Nucleus accumbens (tissue), 56 donors: ENCODE measurements around the gene NECAB2.

Experiments used
- DNase-seq, 56 donors: peaks; one replicate each; lab custom pipeline; 2025; lab: John Stamatoyannopoulos, UW

NECAB2 gene

DNA sequence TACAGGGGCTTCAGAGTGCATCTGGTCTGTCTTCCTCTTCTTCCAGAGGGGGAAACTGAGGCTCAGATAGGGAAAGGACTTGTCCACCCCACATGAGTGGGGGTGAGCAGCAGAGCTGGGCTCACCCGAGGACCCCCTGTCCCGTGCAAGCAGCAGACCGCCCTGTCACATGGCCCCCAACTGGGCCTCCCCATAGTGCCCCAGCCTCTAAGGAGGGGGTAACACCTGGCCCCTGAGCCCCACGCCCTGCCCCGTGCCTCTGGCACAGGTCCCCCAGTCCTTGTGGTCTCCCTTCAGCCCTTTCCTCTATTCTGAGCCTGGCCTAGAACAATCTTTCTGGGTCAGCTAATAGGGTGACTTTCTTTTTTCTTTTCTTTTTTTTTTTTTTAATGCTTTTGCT, 6.5 kb upstream of the NECAB2 start:
- DNase-seq, result no peak

DNA sequence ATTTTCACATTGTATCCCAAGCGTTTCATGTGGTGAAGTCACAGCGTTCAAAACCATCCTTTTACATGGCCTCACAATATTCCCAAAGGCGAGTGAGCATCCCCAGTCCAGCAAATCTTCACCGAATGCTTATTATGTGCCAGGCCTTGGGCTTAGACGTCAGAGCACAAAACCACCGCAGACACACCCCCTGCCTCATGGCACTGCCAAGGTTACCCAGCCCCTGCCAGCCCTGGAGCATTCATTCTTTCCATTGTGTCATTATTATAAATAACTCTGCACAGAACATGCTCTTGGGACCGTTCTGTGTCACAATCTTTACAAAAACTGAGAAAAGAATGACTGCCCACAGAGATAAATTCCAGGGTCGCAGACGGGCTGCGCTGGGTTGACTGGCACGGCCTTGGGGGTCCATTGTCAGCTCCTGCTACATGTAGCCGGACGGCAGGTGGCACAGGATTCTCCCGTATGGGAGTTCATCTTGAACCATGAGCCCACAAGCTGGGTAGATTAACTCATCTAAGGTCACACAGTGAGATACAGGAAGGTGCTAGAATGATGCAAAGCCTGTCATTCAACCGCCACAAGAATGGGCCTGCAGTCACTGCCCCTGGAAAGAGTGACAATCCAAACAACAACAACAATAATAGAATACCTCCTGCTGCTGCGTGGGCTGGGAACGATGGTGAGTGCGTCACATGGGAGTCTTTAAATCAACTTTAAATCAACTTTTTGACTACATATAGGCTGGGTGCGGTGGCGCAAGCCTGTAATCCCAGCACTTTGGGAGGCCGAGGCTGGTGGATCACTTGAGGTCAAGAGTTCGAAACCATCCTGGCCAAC, 4.5 kb upstream of the NECAB2 start:
- no peak for DNase-seq

DNA sequence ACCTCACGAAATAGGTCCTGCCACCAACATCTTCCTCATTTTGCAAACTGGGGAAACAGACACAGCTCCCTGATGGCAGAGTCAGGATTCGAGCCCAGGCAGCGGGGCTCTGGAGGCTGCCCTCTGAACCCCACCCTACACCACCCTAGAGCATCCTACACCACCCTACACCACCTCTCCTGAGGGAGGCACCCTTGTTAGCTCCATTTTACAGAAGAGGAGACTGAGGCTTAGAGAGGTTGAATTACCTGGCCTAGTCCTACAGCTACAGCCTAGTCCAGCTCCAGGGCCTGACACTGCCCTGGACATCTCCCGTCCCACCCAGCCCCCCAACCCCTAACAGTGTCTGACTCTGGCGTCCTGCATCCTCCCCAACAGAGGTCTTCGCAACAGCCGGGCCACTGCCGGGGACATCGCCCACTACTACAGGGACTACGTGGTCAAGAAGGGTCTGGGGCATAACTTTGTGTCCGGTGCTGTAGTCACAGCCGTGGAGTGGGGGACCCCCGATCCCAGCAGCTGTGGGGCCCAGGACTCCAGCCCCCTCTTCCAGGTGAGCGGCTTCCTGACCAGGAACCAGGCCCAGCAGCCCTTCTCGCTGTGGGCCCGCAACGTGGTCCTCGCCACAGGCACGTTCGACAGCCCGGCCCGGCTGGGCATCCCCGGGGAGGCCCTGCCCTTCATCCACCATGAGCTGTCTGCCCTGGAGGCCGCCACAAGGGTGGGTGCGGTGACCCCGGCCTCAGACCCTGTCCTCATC, 3.2 kb upstream of the NECAB2 start:
- DNase-seq, result no peak

DNA sequence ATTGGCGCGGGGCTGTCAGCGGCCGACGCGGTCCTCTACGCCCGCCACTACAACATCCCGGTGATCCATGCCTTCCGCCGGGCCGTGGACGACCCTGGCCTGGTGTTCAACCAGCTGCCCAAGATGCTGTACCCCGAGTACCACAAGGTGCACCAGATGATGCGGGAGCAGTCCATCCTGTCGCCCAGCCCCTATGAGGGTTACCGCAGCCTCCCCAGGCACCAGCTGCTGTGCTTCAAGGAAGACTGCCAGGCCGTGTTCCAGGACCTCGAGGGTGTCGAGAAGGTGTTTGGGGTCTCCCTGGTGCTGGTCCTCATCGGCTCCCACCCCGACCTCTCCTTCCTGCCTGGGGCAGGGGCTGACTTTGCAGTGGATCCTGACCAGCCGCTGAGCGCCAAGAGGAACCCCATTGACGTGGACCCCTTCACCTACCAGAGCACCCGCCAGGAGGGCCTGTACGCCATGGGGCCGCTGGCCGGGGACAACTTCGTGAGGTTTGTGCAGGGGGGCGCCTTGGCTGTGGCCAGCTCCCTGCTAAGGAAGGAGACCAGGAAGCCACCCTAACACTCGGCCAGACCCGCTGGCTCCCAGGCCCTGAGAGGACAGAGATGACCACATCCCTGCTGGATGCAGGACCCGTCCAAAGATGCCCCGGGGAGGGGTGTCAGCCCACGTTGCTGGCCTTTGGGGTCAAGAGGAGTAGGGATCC, 2.4 kb upstream of the NECAB2 start:
- DNase-seq, result no peak

DNA sequence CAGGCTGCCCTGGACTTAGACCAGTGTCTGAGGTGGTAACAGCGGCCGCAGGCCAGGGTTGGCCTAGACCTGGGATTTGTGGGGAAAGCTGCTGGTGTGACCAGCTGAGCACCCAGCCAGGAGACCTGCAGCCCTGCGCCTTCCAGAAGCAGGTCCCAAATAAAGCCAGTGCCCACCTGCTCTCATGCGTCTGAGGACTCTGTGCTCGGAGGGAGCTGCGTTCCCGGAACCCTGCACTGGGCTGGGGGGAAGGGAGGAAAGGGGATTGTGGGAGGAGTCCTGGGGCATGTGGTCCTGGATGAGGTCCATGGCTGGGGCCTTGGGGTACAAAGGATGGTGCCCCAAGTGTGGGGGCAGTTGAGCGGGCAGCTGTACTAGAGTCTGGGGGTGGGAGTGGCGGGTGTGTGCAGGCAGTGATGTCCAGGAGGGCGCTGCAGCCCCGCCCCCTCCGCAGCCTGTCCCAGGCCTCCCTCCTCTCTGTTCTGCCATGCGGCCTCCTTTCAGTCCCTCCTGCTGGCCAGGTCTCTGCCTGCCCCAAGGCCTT, 1.8 kb upstream of the NECAB2 start:
- peak in 1 of 56 donors; percentile 22 for DNase-seq

DNA sequence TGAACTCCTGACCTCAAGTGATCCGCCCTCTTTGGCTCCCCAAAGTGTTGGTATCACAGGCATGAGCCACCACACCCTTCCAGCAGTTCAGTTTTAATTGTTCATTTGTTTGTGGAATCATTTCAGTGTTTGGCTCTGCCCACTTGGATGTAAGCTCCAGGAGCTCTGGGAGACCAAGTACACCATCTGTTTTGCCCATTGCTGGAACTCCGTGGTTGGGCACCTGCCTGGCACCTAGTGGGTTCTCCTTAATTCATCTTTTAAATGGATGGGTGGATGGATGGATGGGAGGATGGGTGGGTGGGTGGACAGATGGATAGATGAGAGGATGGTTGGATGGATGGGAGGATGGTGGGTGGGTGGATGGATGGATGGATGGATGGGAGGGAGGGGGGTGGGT, 953 bp upstream of the NECAB2 start:
- DNase-seq, result no peak

DNA sequence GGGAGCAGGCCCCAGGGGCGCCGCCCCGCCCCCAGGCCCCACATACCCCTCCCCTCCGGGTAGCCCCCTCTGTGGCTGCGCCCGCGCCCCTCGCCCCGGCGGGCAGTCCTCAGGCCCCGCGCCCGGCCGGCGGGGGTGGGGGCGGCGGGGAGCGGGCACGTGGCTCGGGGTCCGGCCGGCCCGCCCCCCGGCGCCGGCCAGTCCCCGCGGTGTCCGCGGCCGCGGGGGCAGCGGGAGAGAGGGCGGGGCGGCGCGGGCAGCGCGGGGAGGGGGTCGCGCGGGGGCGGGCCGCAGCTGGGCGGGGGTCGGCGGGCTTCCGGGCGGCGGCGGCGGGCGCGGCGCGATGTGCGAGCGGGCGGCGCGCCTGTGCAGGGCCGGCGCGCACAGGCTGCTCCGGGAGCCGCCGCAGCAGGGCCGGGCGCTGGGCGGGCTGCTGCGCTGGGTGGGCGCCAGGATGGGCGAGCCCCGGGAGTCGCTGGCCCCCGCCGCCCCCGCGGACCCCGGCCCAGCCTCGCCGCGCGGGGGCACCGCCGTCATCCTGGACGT, 335 bp downstream of the NECAB2 start:
- no peak for DNase-seq

DNA sequence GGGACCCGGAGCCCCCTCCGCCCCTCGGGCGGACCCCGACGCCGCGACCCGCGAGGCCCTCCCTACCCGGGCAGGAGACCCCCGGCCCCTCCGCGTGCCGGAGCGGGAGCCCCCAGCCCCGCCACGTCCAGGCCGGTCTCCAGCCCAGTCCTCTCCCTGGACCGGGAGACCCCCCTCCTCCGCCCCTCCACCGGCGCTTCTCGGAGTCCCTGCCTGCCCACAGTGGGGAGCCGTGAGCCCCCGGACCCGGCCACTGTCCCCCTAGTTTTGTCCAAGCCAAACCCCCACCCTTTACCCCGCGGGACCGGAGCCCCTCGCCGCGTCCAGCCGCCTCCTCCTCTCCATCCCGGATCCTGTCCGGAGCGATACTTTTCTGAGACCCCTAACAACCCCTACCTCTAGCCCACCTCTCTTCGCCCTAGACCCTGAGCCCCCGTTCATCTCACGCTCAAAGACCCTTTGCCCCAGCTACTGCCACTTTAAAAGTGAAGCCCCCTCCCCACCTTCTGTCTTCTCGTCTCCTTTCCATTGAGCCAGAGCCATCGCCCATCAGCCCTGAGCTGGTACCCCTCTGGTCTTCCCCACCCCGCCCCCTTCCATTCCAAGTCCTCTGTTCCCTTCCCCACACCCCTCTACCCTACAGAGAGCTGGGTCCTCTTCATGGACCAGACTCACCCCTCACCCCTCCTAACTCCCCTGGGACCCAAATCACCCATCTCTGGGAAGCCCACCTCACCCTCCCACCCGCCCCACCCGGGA, 1.0 kb downstream of the NECAB2 start:
- DNase-seq, result peak in 1 of 56 donors; percentile 21

DNA sequence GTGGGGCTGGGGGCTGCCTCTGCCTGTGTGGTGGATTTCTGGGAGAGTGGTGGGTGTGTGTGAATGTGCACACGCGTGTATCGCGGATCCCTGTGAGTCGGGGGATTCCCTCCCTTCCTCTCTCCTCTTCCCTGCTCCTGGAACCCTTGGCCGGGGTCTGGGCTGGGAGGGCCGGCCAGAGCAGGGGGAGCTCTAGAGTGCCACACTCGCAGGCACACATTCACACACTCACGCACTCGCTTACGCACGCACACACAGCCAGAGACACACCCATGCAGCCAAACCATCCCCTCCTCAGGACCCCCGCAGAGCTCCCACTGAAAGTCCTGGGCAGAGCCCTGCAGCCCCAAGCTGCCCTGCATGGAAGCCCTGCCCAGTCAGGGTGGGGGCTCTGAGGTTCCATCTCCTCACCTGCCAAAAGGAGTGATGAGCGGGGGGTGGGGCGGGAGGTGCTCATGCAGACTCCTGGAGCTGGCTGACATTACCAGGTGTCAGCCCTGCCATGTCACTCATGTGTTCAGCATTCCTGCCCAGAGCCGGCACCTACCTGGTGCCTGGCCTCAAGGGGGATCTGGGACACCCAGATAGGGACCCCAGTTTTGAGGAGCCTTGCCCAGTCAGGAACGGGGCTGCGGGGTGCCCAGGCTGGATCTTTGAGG, 1.9 kb downstream of the NECAB2 start:
- peak in 12 of 56 donors; percentile 24 to 62 (median 35) for DNase-seq

DNA sequence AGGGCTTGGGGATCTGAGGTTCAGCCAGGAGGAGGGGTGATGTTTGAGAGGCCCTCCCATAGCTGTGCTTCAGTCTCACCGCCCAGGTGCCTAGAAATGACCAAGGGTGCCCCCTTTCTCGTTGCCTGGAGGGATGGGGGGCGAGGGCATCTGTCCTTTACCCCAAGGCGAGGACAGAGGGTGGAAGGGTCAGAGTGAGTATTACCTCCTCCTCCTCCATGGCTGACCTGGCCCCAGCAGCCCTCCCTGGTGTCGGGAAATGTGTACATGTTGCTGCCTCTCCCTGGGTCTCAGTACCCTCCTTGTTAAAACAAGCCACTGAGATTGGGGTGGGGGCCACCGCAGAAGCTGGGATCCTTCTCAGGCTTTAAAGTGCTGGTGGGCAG, 2.4 kb downstream of the NECAB2 start:
- no peak for DNase-seq

DNA sequence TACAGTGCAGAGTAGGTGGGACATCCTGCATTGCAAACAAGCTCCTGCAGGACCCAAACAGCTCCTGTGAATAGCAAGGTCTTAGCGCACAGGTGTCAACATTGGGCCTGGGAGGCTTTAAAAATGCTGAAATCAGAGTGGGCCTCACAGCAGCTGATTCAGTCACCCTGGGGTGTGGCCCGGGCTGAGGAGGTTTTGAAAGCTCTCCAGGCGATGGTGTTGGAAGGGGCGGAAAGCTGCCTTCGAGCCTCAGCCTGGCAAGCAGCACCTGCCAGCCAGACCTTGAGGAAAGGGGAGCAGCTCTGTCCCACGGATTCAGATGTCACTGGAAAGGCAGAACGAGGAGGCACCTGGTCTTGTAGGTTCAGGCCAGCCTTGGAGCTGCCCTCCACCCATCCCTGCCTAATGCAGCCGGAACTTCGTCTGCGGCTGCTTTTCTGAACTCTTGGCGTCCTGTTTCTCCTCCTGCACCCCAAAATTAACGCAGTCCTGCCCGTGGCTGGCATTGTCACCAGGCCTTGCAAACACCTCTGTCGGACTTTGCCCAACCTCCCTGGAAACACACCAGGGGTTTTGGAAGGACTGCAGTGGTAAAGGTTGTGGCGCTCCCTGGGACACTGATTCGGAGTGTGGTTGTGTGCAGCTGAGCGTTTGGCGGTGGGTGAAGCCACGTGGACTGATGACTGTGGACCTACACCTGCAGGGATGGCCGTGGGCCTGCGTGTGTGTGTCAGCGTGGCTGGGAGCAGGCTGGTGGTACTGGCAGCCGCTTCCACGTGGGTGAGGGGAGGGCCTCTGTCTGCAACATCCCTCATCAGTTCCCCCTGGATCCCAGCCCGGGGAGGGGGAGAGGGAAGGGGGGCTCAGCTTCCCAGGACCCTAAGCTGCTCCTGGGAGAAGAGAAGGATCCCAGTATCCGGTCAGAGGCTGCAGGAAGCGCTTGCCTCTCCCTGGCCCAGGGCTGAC, 3.4 kb downstream of the NECAB2 start:
- DNase-seq, result peak in 6 of 56 donors; percentile 26 to 45 (median 32)

DNA sequence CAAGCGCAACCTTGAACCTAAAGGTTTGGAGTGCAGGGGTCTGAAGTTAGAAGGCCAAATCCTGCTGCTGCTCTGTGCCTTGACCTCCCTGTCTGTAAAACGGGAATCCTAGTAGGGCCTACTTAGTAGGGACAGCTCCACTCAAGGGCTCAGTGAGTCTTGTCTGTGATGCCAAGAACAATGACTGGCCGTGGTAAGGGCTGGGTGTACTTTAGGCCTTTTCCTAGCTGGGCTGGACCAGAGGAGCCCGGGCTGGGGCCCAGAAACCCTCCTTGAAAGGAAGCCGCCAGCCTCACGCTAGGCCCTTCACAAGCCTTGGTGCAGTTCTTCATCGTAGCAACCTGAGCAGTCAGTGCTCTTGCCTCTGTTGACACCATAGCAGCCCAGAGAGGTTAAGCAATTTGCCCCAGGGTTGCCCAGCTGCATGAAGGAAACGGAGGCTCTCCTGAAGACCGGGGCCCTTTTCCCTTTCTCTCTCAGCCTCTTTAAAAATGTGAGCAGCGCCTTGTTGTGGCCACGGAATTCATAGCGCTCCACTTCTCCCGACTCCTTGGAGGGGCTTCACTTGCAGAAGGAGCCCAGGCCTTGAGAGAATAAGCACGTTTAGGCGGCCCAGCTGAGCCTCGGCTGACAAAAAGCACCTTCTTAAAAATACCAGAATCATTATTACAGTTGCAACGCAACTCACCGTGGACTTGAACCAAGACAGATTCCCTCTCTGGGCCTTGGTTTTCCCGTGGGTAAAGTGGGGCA, 4.4 kb downstream of the NECAB2 start:
- no peak for DNase-seq

DNA sequence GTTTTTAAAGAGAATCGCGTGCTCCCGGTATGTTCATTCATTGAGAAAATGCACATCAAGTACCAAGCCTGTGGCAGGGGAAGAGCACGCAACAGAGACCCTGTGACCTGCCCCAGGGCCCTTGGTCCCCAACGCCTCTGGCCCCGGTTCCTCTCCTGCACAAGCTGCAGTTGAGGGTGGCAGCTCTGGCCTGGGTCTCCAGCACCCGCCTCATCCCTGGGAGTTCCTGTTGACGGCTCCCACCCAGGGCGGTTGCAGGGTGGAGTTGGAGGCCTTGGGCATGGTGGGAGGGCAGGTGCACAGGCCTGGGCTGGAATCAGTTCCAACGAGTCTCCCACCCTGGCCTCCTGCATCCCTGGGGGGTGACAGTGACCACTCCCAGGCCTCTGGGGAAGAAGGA, 5.0 kb downstream of the NECAB2 start:
- DNase-seq, result no peak

DNA sequence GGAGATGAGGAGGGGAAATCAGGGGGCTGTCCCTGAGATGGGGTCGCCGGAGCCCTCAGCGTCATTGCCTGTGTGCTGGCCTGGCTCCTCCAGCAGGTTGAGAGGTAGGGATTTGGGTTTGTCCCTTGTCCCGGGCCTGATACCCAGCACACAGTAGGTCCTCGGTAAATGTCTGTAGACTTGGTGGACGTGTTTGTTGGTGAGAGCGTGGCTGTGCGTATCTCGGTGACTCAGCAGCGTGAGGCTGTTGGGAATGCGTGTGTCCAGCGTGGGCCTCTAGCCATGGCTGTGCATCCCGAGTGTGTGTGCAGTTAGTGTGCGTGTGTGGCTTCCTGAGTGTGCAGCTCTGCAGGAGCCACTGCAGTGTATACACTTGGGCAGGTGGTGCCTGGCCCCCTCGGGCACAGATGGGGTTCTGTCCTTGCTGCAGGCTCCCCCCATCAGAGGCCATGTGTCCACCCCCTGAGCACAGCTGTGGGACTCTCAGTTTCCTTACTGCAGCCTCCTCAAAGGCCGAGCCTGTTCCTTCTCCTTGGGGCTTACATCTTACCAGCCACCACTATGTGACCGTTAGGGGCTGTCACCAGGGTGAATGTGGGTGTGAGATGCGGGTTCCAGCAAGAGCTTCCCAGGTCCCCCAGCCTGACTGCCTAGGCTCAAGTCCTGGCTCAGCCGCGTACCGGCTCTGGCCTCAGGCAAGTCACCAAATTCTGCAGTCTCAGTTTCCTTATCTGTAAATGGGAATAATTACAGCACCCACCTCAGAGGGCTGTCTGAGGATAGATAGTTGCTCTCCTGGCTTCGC, 5.7 kb downstream of the NECAB2 start:
- DNase-seq, result no peak

DNA sequence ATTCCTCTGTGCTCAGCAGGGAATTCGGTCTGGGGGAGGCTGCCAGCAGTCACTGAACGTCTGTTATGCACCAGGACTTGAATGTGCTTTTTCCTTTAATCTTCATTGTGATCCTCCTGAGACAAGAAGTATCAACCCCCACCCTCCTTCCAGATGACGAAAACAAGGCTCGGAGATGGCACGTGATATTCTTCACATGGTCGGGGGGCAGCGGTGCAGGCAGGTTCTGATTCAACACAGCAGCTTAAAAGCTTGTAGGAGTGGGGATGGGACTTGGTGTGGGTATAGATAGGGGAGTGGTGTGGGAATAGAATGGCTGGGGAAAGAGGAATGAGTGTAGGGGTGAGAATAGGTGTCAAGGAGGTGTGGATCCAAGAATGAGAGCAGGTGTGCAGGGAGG, 6.4 kb downstream of the NECAB2 start:
- peak in 29 of 56 donors; percentile 16 to 72 (median 33) for DNase-seq

DNA sequence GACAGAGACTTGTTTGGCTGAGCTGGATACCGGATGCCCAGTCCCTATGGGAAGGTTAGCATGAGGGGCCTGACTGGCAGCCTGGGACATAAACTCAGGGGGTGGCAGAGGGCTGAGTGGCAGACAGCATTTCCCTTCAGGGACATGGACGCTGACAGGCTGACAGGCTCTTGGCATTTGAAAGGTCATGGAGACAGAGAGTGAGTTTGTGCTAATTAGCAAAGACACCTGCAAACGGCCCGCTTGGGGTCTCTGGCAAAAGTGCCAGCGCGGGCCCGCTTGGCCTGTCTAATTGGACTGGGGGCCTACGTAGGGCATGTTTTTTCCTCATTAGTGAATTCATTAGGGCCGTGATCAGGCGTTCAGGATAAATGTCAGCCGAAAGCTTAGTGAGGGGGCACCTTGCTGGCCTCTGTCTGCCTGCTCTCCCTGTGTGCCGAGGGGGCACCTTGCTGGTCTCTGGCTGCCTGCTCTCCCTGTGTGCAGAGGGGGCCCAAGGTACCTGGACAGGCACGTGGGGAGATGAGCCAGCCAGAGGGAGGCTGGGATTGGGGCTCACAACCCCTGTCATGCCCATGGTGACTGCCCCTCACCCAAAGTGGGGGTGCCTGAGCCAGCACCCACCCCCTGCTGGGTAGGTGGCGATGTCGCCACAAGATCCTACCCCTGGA, 7.7 kb downstream of the NECAB2 start:
- no peak for DNase-seq
